A549 (cell line): ENCODE results near the gene KRTAP3-3. TPM values are rescaled to one million over a fixed set of nuclear protein-coding genes. Genes with fewer than 3 reads are reported as not detected.

Source experiments
- ATAC-seq, 2 experiments: fragments of 200-7000 bp in 1 of 2; fragments of >200 bp in 1 of 2; cut with Nextera tagmentation in 1 of 2; cut with Tn5 transposase in 1 of 2; 3 replicates each; pipeline versions ENCODE4 v1.8.0 to v1.9.1; 2018 to 2020; ENCODE audit warnings: mild to moderate bottlenecking in 1 of 2, moderate library complexity in 1 of 2
- CTCF ChIA-PET: fragments of 300-600 bp; sonication (Branson Sonifier 250); formaldehyde crosslinking; extraction: SDS; loops from one replicate; lab custom pipeline; 2021; ENCODE audit warnings: antibody characterized with exemption, inconsistent platforms; lab: Yijun Ruan, JAX
- POLR2A ChIA-PET: fragments of 350-600 bp; formaldehyde crosslinking; extraction: SDS; loops from one replicate; lab custom pipeline; 2021; ENCODE audit warnings: antibody characterized with exemption, inconsistent platforms; lab: Yijun Ruan, JAX
- DNase-seq, 2 experiments: peaks; one replicate each; pipeline versions ENCODE4 v3.0.0 to v3.0.0-alpha.2; 2011 to 2016; ENCODE audit warnings: low read depth in 1 of 2, low spot score in 1 of 2
- FAIRE-seq: peaks from 2 replicates; lab custom pipeline; 2011; peaks lifted over from hg19 to GRCh38; lab: Jason Lieb, UNC
- H3K27ac ChIP-seq, 2 experiments: fragments of >200 bp; sonication (Bioruptor Twin); formaldehyde crosslinking; 3 replicates each; pipeline ENCODE4 v1.5.1; 2016 to 2017
- H3K4me1 ChIP-seq: fragments of >200 bp; sonication (Bioruptor Twin); formaldehyde crosslinking; 3 replicates; pipeline ENCODE4 v1.6.1; 2016
- H3K4me2 ChIP-seq: fragments of >200 bp; sonication (Bioruptor Twin); formaldehyde crosslinking; 3 replicates; pipeline ENCODE4 v1.6.1; 2016
- H3K4me3 ChIP-seq: fragments of >200 bp; sonication (Bioruptor Twin); formaldehyde crosslinking; 3 replicates; pipeline ENCODE4 v1.5.1; 2016
- H3K9me3 ChIP-seq: fragments of >200 bp; sonication (Bioruptor Twin); formaldehyde crosslinking; 3 replicates; pipeline ENCODE4 v1.6.1; 2016
- BHLHE40 ChIP-seq: IDR thresholded peaks from 2 replicates; pipeline ENCODE4 v1.6.1; 2012; ENCODE audit warnings: low read depth, low read length, inconsistent platforms
- CBX8 ChIP-seq: fragments of 200-600 bp; sonication (generic); IDR thresholded peaks from 2 replicates; pipeline ENCODE4 v1.6.1; 2016
- ELK1 ChIP-seq: fragments of 150-350 bp; IDR thresholded peaks from 2 replicates; pipeline ENCODE4 v1.6.1; 2014; ENCODE audit warnings: low read depth, mild to moderate bottlenecking, low read length
- FOXS1 ChIP-seq: fragments of 250-450 bp; sonication (Bioruptor Pico); IDR thresholded peaks from 2 replicates; pipeline ENCODE4 v1.5.0; 2020; ENCODE audit warnings: mild to moderate bottlenecking, moderate library complexity
- GATA3 ChIP-seq: IDR thresholded peaks from 2 replicates; pipeline ENCODE4 v1.6.1; 2012; ENCODE audit warnings: borderline replicate concordance
- HDAC2 ChIP-seq: fragments of 200-600 bp; sonication (generic); IDR thresholded peaks from 2 replicates; pipeline ENCODE4 v1.6.1; 2016
- HES2 ChIP-seq: fragments of >200 bp; sonication (Bioruptor Twin); formaldehyde crosslinking; IDR thresholded peaks from 2 replicates; pipeline ENCODE4 v1.6.1; 2016
- HOXB13 ChIP-seq: fragments of 250-450 bp; sonication (Bioruptor Pico); IDR thresholded peaks from 2 replicates; pipeline ENCODE4 v1.5.0; 2020; ENCODE audit warnings: low read depth, mild to moderate bottlenecking, moderate library complexity
- JUNB ChIP-seq: fragments of >200 bp; sonication (Bioruptor Twin); formaldehyde crosslinking; IDR thresholded peaks from 2 replicates; pipeline ENCODE4 v1.6.1; 2016
- MYC ChIP-seq: IDR thresholded peaks from 2 replicates; pipeline ENCODE4 v1.6.1; 2012; ENCODE audit warnings: mild to moderate bottlenecking, inconsistent platforms, low read length, improper control_type of control experiment, borderline replicate concordance
- POLR2AphosphoS2 ChIP-seq: conservative IDR thresholded peaks from 2 replicates; pipeline ENCODE4 v1.6.1; 2012; ENCODE audit warnings: low read length, improper control_type of control experiment, inconsistent platforms
- RAD21 ChIP-seq, 2 experiments: fragments of >200 bp in 1 of 2; sonication (Bioruptor Twin) in 1 of 2; formaldehyde crosslinking in 1 of 2; IDR thresholded peaks in 1 of 2; conservative IDR thresholded peaks in 1 of 2; 2 replicates in 1 of 2; 3 replicates in 1 of 2; pipeline ENCODE4 v1.6.1; 2012 to 2018; ENCODE audit warnings: inconsistent platforms in 1 of 2
- RCOR1 ChIP-seq: fragments of 150-350 bp; IDR thresholded peaks from 2 replicates; pipeline ENCODE4 v1.6.1; 2014; ENCODE audit warnings: antibody characterized with exemption, low read length, low read depth
- SREBF2 ChIP-seq: fragments of 450-650 bp; IDR thresholded peaks from 2 replicates; pipeline ENCODE4 v1.6.1; 2014; ENCODE audit warnings: mild to moderate bottlenecking, moderate library complexity
- TP53 ChIP-seq: fragments of 250-450 bp; sonication (Bioruptor Pico); IDR thresholded peaks from 2 replicates; pipeline ENCODE4 v1.5.0; 2021; ENCODE audit warnings: mild to moderate bottlenecking, moderate library complexity
- USF2 ChIP-seq: fragments of 450-650 bp; IDR thresholded peaks from 2 replicates; pipeline ENCODE4 v1.6.1; 2014; ENCODE audit warnings: antibody characterized with exemption
- WGBS: methylation state at CpG from one replicate; pipeline ENCODE4 v1.1.6; 2017; ENCODE audit errors: missing lambda C conversion rate; 5-methylcytosine and 5-hydroxymethylcytosine counted together
- polyA plus RNA-seq, 4 experiments: library from polyadenylated mRNA; depleted of rRNA in 3 of 4; stranded (reverse); fragments of >200 nt; fragmentation: RNase III in 1 of 4; extraction: RNeasy Plus Mini Kit Qiagen cat#74134 plus additional on column Dnase treatment in 1 of 4; gene quantifications; 2 replicates in 3 of 4; 3 replicates in 1 of 4; pipeline ENCODE4 v1.2.3, GENCODE V29; 2011 to 2017
- TF ChIP-seq, protein P1 (sequence below): fragments of 250-450 bp; sonication (Bioruptor Pico); IDR thresholded peaks from 2 replicates; pipeline ENCODE4 v1.5.0; 2021; ENCODE audit warnings: mild to moderate bottlenecking, moderate library complexity, borderline replicate concordance
- TF ChIP-seq, protein P2 (sequence below): IDR thresholded peaks from 2 replicates; pipeline ENCODE4 v1.6.1; 2012
- TF ChIP-seq, protein P3 (sequence below): fragments of 200-600 bp; sonication (generic); IDR thresholded peaks from 2 replicates; pipeline ENCODE4 v1.6.1; 2016; ENCODE audit warnings: antibody characterized with exemption, mild to moderate bottlenecking, moderate library complexity
- TF ChIP-seq, protein P4 (sequence below): fragments of >200 bp; sonication (Bioruptor Twin); formaldehyde crosslinking; IDR thresholded peaks from 3 replicates; pipeline ENCODE4 v1.6.1; 2016

The KRTAP3-3 gene
- polyA plus RNA-seq, 2 of the 4 experiments (the other 2 are of a cell fraction): not detected

DNA sequence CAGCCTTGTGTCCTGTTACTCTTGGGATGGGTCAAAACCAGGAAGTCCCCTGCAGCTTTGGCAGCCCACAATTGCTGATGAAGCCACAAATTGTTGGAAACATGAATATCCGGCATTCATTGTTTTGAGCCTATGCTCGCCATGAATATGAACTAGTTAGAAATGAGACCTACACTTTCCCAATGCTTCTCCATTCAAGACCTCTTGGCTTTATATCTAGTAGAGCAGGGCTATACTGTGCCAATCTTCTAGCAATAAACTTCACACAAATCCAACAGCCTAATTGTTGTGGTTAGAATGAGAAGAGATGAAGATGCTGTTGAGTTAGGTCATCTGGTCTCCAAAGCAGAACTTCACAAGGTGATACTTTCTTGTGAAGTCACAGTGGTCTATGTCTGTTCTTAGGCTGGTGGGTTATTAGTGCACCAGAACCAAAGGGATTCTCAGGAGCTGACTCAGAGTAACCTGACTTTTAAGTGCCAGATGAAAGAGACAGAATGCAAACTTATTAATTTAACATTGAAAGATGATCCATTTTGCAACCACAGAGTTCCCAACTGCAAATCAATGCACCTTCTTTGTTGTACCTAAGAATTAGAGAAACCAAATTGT lies 42.8 kb downstream of the KRTAP3-3 start:
- no peak overlapping the region for H3K4me2 ChIP-seq
- TF ChIP-seq TP53 (CRISPR knock-in tag) (no peak), HDAC2 (no peak), SREBF2 (no peak), HES2 (no peak), BHLHE40 (no peak), RAD21 (conservative IDR thresholded peaks at IDR 0.05 in 1 of 2, IDR thresholded peaks at IDR 0.05 in 1 of 2) (no peak), POLR2AphosphoS2 (no peak), RCOR1 (no peak), GATA3 (no peak), CBX8 (no peak), USF2 (no peak), HOXB13 (CRISPR knock-in tag) (no peak), ELK1 (no peak), JUNB (no peak), MYC (no peak), FOXS1 (CRISPR knock-in tag) (no peak)
- TF ChIP-seq, protein P1, sequence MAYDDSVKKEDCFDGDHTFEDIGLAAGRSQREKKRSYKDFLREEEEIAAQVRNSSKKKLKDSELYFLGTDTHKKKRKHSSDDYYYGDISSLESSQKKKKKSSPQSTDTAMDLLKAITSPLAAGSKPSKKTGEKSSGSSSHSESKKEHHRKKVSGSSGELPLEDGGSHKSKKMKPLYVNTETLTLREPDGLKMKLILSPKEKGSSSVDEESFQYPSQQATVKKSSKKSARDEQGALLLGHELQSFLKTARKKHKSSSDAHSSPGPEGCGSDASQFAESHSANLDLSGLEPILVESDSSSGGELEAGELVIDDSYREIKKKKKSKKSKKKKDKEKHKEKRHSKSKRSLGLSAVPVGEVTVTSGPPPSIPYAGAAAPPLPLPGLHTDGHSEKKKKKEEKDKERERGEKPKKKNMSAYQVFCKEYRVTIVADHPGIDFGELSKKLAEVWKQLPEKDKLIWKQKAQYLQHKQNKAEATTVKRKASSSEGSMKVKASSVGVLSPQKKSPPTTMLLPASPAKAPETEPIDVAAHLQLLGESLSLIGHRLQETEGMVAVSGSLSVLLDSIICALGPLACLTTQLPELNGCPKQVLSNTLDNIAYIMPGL (CRISPR knock-in tag): no peak
- TF ChIP-seq, protein P2, sequence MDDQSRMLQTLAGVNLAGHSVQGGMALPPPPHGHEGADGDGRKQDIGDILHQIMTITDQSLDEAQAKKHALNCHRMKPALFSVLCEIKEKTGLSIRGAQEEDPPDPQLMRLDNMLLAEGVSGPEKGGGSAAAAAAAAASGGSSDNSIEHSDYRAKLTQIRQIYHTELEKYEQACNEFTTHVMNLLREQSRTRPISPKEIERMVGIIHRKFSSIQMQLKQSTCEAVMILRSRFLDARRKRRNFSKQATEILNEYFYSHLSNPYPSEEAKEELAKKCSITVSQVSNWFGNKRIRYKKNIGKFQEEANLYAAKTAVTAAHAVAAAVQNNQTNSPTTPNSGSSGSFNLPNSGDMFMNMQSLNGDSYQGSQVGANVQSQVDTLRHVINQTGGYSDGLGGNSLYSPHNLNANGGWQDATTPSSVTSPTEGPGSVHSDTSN: no peak
- TF ChIP-seq, protein P3, sequence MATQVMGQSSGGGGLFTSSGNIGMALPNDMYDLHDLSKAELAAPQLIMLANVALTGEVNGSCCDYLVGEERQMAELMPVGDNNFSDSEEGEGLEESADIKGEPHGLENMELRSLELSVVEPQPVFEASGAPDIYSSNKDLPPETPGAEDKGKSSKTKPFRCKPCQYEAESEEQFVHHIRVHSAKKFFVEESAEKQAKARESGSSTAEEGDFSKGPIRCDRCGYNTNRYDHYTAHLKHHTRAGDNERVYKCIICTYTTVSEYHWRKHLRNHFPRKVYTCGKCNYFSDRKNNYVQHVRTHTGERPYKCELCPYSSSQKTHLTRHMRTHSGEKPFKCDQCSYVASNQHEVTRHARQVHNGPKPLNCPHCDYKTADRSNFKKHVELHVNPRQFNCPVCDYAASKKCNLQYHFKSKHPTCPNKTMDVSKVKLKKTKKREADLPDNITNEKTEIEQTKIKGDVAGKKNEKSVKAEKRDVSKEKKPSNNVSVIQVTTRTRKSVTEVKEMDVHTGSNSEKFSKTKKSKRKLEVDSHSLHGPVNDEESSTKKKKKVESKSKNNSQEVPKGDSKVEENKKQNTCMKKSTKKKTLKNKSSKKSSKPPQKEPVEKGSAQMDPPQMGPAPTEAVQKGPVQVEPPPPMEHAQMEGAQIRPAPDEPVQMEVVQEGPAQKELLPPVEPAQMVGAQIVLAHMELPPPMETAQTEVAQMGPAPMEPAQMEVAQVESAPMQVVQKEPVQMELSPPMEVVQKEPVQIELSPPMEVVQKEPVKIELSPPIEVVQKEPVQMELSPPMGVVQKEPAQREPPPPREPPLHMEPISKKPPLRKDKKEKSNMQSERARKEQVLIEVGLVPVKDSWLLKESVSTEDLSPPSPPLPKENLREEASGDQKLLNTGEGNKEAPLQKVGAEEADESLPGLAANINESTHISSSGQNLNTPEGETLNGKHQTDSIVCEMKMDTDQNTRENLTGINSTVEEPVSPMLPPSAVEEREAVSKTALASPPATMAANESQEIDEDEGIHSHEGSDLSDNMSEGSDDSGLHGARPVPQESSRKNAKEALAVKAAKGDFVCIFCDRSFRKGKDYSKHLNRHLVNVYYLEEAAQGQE: no peak
- TF ChIP-seq, protein P4, sequence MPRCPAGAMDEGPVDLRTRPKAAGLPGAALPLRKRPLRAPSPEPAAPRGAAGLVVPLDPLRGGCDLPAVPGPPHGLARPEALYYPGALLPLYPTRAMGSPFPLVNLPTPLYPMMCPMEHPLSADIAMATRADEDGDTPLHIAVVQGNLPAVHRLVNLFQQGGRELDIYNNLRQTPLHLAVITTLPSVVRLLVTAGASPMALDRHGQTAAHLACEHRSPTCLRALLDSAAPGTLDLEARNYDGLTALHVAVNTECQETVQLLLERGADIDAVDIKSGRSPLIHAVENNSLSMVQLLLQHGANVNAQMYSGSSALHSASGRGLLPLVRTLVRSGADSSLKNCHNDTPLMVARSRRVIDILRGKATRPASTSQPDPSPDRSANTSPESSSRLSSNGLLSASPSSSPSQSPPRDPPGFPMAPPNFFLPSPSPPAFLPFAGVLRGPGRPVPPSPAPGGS: no peak
- H3K27ac ChIP-seq: no peak overlapping the region
- H3K9me3 ChIP-seq: no peaks in the 10 kb centered on the region
- FAIRE-seq (no peak), ATAC-seq (no peak), DNase-seq (no peak)
- H3K4me1 ChIP-seq: peaks cover 20% of the 10 kb centered on the region
- ChIA-PET CTCF (interaction anchor here (0.6 to 1.0 kb wide), 4 partner anchors 16 to 158 kb away, joined by 3 to 5 read pairs (median 4); no protein-coding TSS in a partner anchor), POLR2A (no interaction called here)
- 97% methylated on average over 2 of the region's 2 CpGs for WGBS
- H3K4me3 ChIP-seq: no peak overlapping the region
